ACC112 (cell line): ENCODE measurements around the gene PLVAP.
A peak's percentile ranks its signal among the peaks of the same experiment; 100 is the strongest.
"Not testable (repeated sequence)": the region's sequence is repeated elsewhere in the genome, so short reads cannot be mapped to it uniquely, and the experiment has no call there.

ENCODE experiments used
- H2AFZ ChIP-seq: fragments of 200-600 bp; sonication (generic); one replicate; pipeline ENCODE4 v1.6.0; 2017; ENCODE audit warnings: antibody characterized with exemption, low read length; ENCODE audit not compliant: unreplicated experiment
- H3K27ac ChIP-seq: fragments of 200-600 bp; sonication (generic); 2 replicates; pipeline ENCODE4 v1.5.1; 2014; ENCODE audit warnings: low read depth, mild to moderate bottlenecking, antibody characterized with exemption, low read length, moderate library complexity
- H3K27me3 ChIP-seq: fragments of 200-600 bp; sonication (generic); 2 replicates; pipeline ENCODE4 v1.6.1; 2014; ENCODE audit warnings: mild to moderate bottlenecking, antibody characterized with exemption, low read length, moderate library complexity, mixed read lengths; ENCODE audit not compliant: insufficient read depth
- H3K36me3 ChIP-seq: fragments of 200-600 bp; sonication (generic); 2 replicates; pipeline ENCODE4 v1.6.1; 2016; ENCODE audit warnings: mild to moderate bottlenecking, antibody characterized with exemption, low read length, moderate library complexity, mixed read lengths; ENCODE audit not compliant: insufficient read depth
- H3K4me1 ChIP-seq: fragments of 200-600 bp; sonication (generic); one replicate; pipeline ENCODE4 v1.6.1; 2016; ENCODE audit warnings: low read length, mixed read lengths; ENCODE audit not compliant: insufficient read depth, unreplicated experiment, control insufficient read depth
- H3K4me3 ChIP-seq: fragments of 200-600 bp; sonication (generic); 2 replicates; pipeline ENCODE4 v1.5.1; 2014; ENCODE audit warnings: mild to moderate bottlenecking, low read depth, low read length
- H3K79me2 ChIP-seq: fragments of 200-600 bp; sonication (generic); one replicate; pipeline ENCODE4 v1.6.0; 2016; ENCODE audit warnings: low read length; ENCODE audit not compliant: control insufficient read depth, unreplicated experiment, insufficient read depth

PLVAP gene

GRCh38 chr19:17380426-17381138 lies 3.4 kb upstream of the PLVAP start:
- Histone ChIP-seq H3K27ac (no peak overlapping the region), H3K36me3 (no peaks in the 10 kb centered on the region), H3K79me2 (no peaks in the 10 kb centered on the region), H2AFZ (no peak overlapping the region), H3K4me1 (no peaks in the 10 kb centered on the region), H3K27me3 (no peaks in the 10 kb centered on the region), H3K4me3 (no peak overlapping the region)

DNA sequence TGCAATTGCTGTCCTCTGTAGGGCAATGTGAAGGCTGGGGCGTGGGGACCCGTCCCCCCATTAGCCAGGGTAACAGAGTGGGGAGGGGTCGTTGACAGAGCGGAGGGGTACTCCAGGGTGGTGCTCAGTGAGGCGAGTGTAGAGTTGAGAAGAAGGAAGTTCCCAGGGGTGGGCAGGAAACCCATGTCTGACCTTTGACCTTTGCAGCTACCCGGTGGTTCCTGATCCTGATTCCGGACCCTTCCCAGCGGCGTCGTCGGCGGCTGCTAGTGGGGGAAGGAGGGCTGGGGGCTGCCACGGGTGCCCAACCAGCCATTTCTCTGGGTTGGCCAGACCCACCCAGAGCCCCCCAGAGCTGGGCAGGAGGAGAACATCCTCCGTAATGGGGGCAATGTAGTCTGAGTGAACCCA lies 2.1 kb upstream of the PLVAP start:
- H3K79me2 ChIP-seq = no peaks in the 10 kb centered on the region
- no peaks in the 10 kb centered on the region for H3K4me1 ChIP-seq
- H3K27me3 ChIP-seq = no peaks in the 10 kb centered on the region
- no peak overlapping the region for H3K4me3 ChIP-seq
- H3K27ac ChIP-seq = no peak overlapping the region
- H3K36me3 ChIP-seq = no peaks in the 10 kb centered on the region
- no peak overlapping the region for H2AFZ ChIP-seq

- H3K27ac ChIP-seq = no peak overlapping the region
Observed at GRCh38 chr19:17378271-17378670, 1.1 kb upstream of the PLVAP start.

GRCh38 chr19:17370026-17370587 lies 7.0 kb downstream of the PLVAP start:
- H3K4me3 ChIP-seq = no peak overlapping the region
- H3K27ac ChIP-seq = no peak overlapping the region
- no peaks in the 10 kb centered on the region for H3K36me3 ChIP-seq
- H3K4me1 ChIP-seq = no peaks in the 10 kb centered on the region
- no peaks in the 10 kb centered on the region for H3K79me2 ChIP-seq
- no peaks in the 10 kb centered on the region for H3K27me3 ChIP-seq
- H2AFZ ChIP-seq = no peak overlapping the region

More at GRCh38 chr19:17378271-17378670, 1.1 kb upstream of the PLVAP start:
- no peaks in the 10 kb centered on the region for H3K4me1 ChIP-seq
- H3K4me3 ChIP-seq = no peak overlapping the region
- no peaks in the 10 kb centered on the region for H3K27me3 ChIP-seq
- H2AFZ ChIP-seq = no peak overlapping the region
- H3K79me2 ChIP-seq = no peaks in the 10 kb centered on the region
- H3K36me3 ChIP-seq = no peaks in the 10 kb centered on the region

DNA sequence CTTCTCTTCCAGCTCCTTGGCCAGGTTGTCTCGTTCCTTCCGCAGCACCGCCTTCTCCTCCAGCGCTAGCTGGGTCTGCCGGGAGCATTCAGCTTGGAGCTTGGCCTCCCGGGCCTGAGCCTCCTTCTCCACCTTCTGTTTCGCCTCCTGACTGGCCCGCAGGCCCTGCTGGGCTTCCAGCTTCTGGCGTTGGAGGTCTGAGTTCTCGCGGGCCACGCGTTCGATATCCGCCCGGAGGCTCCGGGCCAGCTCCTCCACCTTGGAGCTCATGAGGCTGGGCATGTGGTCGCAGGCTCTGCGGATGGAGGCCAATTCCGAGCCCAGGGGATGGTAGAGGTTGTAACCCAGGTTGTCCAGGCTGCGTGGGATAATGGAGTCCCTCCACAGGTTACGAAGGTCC lies 11.8 kb downstream of the PLVAP start:
- H3K36me3 ChIP-seq = no peaks in the 10 kb centered on the region
- no peaks in the 10 kb centered on the region for H3K79me2 ChIP-seq
- no peak overlapping the region for H3K27ac ChIP-seq

GRCh38 chr19:17363852-17364605 lies 13.1 kb downstream of the PLVAP start:
- not testable (repeated sequence) for H3K79me2 ChIP-seq, H3K36me3 ChIP-seq, H3K27ac ChIP-seq, H3K27me3 ChIP-seq, H3K4me1 ChIP-seq, H2AFZ ChIP-seq, H3K4me3 ChIP-seq

More for the DNA sequence above, 11.8 kb downstream of the PLVAP start:
- Histone ChIP-seq H3K4me1 (no peaks in the 10 kb centered on the region), H3K27me3 (no peaks in the 10 kb centered on the region), H2AFZ (no peak overlapping the region), H3K4me3 (no peak overlapping the region)

GRCh38 chr19:17359905-17360800 lies 17.0 kb downstream of the PLVAP start:
- no peaks in the 10 kb centered on the region for H3K4me1 ChIP-seq
- H3K36me3 ChIP-seq = no peaks in the 10 kb centered on the region
- H3K27ac ChIP-seq = no peak overlapping the region
- no peak overlapping the region for H3K4me3 ChIP-seq
- no peaks in the 10 kb centered on the region for H3K27me3 ChIP-seq
- H3K79me2 ChIP-seq = no peaks in the 10 kb centered on the region
- no peak overlapping the region for H2AFZ ChIP-seq

DNA sequence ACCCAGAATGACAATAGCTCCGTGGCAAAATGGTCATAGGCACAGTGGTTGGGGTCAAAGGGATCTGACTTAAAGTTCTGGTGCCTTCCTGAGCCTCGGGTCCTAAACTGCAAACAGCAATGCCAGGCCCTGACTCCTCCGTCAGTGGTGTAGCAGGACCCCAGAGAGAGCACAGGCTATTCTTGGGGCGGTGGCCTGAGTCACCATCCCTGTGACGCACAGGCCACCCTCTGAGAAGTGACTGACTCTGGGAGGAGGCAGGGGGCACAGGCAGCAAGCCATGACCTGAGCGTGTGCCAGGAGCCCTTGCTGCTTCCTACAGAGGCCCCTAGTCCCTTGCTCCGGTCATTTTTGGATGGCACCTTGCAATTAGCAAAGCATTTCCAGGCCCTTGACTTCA lies 18.7 kb downstream of the PLVAP start:
- Histone ChIP-seq H3K27me3 (no peaks in the 10 kb centered on the region), H3K79me2 (no peaks in the 10 kb centered on the region), H2AFZ (no peak overlapping the region), H3K27ac (peak overlapping the region; percentile 34; the same call in 1 of the 2 replicates), H3K36me3 (no peaks in the 10 kb centered on the region), H3K4me1 (no peaks in the 10 kb centered on the region), H3K4me3 (no peak overlapping the region)

DNA sequence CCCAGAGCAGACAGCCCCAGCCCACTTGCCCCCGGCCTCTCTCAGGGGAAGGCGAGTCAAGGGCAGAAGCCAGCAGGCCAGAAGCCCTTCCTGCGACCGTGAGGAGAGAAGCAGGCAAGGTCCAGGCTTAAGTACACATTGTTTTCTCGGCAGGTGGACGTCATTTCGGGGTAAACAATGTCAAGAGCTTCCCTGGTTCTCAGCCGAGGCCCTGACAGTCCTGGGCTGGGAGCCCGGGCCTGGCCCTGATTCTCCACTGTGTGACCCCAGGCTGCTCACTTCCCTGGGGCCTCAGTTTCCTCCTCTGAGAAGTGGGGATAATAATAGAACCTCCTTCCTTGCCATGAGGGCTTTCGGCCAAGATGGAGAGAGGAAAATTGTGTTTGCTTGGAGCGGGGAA lies 19.4 kb downstream of the PLVAP start:
- peak overlapping the region; percentile 34; the same call in 1 of the 2 replicates for H3K27ac ChIP-seq
- no peaks in the 10 kb centered on the region for H3K27me3 ChIP-seq

GRCh38 chr19:17357078-17357666 lies 20.0 kb downstream of the PLVAP start:
- H3K79me2 ChIP-seq = no peaks in the 10 kb centered on the region
- H3K27ac ChIP-seq = no peak overlapping the region
- no peaks in the 10 kb centered on the region for H3K36me3 ChIP-seq
- no peaks in the 10 kb centered on the region for H3K27me3 ChIP-seq
- no peak overlapping the region for H3K4me3 ChIP-seq
- no peaks in the 10 kb centered on the region for H3K4me1 ChIP-seq
- no peak overlapping the region for H2AFZ ChIP-seq

More for the DNA sequence above, 19.4 kb downstream of the PLVAP start:
- H3K79me2 ChIP-seq = no peaks in the 10 kb centered on the region
- H3K4me3 ChIP-seq = no peak overlapping the region
- H2AFZ ChIP-seq = no peak overlapping the region
- H3K4me1 ChIP-seq = no peaks in the 10 kb centered on the region
- no peaks in the 10 kb centered on the region for H3K36me3 ChIP-seq
